NCI-H2227 (cell line): ENCODE data around the gene SLC6A9.

Source experiments
- DNase-seq: peaks from one replicate; lab custom pipeline; 2025; ENCODE audit not compliant: unreplicated experiment; lab: John Stamatoyannopoulos, UW

SLC6A9 gene

DNA sequence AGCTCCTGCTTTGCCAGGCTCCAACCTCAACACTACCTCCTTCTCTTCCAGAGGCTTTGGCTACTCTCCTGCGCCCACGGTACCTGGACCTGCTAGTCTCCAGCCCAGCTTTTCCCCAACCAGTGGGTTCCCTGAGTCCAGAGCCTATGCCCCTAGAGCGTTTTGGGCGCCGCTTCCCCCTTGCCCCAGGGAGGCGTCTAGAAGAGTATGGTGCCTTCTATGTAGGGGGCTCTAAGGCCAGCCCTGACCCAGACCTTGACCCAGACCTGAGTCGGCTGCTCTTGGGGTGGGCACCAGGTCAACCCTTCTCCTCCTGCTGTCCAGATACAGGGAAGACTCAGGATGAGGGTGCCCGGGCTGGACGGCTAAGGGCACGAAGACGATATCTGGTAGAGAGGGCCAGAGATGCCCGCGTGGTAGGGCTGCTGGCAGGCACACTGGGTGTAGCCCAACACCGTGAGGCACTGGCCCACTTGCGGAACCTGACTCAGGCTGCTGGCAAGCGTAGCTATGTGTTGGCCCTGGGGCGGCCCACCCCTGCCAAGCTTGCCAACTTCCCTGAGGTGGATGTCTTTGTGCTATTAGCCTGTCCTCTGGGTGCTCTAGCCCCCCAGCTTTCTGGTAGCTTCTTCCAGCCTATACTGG is 59.8 kb downstream of the SLC6A9 start:
- DNase-seq = no peak

DNA sequence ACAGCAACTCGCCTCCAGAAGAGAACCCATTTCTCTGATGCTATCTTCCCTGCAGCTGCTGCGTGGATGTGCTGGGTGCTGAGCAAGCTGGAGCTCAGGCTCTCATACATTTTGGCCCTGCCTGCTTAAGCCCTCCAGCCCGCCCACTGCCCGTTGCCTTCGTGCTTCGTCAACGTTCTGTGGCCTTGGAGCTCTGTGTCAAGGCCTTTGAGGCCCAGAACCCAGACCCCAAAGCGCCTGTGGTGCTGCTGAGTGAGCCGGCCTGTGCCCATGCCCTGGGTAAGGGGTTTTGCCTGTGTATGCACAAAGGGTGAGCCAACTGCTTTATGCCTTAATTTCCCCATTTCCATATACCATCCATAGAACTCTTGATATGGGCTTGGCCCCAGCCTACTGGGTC is 60.4 kb downstream of the SLC6A9 start:
- DNase-seq = no peak

DNA sequence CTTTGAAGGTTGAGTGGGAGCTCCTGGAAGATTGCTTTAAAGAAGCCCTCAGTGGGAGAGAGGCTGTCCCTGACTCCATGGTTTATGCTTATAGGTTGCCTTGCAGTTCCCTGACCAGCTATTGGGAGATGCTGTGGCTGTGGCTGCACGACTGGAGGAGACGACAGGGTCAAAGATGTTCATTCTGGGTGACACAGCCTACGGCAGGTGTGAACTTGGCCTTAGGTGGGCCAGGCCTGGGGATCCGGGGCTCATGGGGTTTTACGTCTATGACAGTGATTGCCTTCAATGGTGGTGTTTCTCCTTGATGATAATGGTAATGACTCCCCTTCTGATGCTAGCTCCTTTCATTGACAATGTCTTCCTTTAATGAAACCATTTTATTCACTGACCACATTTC is 60.8 kb downstream of the SLC6A9 start:
- DNase-seq = no peak

DNA sequence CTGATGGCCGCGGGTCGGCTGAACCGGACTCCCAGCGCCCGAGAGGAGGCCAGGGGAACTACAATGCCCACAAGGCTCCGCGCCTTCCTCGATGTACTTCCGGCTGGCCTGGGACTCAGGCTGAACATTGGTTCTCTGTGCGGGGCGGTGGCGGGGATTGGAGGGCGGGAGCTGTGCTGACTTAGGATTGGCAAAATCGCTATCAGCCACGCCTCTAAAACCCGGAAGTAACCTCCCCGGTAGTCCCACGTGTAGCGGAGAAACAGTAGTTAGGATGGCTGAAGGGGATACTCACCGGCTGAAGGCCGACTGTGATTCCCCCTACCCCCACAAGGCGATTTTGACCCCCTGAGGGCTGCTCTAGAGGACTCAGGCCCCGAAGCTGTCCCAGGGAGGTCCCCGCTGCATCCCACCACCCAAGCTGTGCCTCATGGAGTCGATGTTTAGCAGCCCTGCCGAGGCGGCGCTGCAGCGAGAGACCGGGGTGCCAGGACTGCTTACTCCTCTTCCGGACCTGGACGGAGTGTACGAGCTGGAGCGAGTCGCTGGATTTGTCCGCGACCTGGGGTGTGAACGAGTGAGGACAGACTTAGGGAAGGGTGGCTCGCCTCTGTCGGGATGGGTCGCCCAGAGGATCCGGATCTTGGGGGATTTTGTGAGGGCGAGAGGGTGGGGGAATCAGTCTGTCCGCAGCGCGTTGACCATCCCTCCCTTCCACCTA is 61.4 kb downstream of the SLC6A9 start, which contains the start of gene DPH2:
DPH2 (plus strand) TSS at position 265 of the 721 bp plus-strand sequence; CDS start at position 431, 166 bp downstream.
- DNase-seq = peak; percentile 98

DNA sequence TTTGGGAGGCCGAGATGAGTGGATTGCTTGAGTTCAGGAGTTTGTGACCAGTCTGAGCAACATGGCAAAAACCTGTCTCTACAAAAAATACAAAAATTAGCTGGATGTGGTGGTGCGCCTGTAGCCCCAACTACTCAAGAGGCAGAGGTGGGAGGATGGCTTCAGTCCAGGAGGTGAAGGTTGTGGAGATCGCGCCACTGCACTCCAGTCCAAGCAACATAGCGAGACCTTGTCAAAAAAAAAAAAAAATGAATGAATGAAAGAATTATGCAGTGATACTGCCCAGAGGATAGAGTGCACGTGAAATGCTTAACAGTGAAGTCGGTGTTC is 61.9 kb downstream of the SLC6A9 start:
- DNase-seq = no peak

DNA sequence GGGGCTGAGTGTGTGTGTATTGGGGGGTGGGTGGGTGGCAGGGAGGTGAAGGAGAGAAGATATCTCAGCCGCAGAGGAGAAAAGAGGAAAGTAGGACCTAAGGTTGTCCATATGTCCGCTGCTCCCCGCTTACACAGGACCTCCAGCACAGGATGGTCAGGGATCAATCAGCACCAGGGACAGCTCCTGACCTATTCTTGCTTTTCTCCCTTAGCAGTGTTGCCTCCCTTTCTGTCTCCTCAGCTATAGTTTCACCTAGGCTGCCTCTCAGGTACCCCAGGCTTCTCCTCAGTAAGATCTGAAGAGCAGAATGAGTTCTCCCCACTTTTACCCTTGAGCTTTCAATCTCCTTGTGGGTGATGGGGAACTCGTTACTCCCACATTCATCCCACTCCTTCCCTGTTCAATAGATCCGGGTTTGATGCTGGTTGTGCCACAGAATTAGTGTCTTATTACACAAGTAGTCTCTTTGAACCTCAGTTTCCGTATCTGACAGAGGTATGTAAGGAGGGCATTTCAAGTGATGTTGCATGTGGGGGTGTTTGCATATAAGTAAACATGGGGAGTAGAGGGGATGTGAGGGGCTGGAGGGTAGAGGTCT is 62.8 kb downstream of the SLC6A9 start:
- DNase-seq = no peak

DNA sequence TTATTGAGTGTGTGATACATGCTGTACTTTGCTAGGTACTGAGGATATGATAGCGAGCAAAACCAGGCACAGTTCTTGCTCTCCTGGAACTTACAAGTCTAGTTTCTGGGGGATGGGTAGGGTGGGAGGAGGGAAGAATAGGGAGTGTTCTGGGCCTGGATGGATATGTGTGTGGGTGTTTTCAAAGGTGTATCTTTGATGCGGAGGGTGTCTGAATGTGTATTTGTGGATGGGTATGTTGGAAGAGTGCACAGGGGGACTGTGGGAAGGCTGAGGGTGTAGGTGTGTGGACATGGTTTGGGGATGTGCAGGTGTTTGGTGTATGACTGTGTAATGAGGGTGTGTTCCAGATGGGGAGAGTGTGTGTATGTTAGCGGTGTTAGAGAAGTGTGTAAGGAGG is 65.9 kb downstream of the SLC6A9 start:
- no peak for DNase-seq

DNA sequence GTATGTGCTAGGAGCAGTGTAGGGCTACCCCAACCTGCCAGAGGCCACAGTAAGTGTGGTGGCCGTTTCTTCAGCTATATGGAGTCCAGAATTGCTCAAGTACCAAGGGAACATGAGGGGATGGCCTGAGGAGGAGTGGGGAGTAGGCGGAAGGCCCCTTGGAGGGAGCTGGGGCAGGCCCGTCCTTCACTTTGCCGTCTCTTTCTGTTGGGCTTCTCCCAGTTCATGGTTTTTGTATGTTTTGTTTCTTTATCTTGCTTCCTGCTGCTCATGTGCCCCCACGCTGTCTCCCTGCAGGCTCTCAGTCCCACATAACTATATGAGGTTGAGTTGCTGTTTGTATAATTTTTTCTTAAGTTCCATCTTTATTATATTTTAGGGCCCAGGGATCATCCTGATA is 67.4 kb downstream of the SLC6A9 start:
- DNase-seq = no peak

DNA sequence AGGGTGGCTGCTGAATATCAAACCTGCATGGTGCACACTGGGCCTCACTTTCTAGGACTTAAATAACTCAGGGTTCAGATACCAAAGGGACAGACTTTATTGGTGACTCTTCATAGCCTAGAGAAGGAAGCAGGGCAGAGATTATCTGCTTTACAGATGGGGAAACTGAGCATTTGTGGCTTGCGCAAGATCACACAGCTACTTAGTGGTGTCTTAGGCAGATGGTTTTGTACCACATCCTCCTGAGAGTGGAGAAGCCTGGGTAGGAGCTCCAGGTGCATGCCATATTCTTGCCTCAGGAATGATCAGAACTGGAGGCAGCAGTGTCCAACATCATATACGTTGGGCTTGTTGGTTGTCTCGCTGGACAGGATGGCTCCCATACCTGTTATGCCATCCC is 68.3 kb downstream of the SLC6A9 start:
- no peak for DNase-seq

DNA sequence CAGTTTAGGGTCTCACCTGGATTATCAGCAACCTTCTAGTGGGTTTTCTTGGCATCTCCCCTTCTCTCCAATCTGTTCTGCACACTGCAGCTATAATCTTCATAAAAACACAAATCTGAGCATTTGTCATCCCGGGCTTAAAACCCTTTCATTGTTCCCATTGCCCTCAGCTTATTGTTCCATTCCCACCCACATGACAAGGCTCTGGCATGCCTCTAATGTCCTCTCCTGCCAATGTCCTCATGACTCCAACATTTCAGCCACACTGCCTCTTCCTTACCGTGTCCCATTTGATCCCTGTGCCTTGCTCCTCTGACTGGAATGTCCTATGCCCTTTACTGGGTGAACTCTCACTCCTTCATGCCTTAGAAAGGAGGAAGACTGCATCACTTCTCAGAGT is 68.9 kb downstream of the SLC6A9 start:
- DNase-seq = no peak

DNA sequence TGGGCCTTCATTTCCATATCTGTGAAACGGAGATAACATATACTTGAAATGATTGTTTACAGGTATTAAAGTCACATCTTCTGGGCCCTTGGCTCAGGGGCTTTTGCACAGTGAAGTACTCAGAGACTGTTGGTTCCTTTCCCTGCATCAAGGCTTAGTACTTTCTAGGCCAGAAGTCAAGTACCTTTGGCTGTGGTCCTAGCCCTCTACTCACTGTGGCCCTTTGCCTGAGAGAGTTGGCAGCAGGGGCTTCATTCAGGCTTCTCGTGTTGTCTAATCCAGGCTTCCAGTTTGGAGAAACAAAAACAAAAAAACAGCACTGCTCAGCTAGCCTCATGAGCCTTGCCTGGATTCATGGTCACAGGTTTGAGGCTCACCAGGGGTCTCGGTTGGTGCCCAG is 69.6 kb downstream of the SLC6A9 start:
- no peak for DNase-seq

DNA sequence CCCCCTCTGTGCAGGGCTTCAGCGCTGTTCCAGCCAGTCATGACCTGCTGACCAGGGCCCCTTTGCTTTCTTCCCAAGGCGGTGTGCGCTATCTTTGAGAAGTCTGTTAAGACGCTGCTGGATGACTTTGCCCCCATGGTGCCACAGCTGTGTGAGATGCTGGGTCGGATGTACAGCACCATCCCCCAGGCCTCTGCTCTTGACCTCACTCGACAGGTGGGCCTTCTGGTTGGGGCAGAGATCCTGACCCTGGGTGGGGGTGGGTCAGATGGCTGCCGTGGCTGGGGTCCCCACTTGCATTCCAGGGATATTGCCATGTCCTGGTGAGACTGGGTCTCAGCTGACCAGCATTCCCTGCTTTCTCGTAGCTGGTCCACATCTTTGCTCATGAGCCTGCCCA is 70.5 kb downstream of the SLC6A9 start:
- no peak for DNase-seq

DNA sequence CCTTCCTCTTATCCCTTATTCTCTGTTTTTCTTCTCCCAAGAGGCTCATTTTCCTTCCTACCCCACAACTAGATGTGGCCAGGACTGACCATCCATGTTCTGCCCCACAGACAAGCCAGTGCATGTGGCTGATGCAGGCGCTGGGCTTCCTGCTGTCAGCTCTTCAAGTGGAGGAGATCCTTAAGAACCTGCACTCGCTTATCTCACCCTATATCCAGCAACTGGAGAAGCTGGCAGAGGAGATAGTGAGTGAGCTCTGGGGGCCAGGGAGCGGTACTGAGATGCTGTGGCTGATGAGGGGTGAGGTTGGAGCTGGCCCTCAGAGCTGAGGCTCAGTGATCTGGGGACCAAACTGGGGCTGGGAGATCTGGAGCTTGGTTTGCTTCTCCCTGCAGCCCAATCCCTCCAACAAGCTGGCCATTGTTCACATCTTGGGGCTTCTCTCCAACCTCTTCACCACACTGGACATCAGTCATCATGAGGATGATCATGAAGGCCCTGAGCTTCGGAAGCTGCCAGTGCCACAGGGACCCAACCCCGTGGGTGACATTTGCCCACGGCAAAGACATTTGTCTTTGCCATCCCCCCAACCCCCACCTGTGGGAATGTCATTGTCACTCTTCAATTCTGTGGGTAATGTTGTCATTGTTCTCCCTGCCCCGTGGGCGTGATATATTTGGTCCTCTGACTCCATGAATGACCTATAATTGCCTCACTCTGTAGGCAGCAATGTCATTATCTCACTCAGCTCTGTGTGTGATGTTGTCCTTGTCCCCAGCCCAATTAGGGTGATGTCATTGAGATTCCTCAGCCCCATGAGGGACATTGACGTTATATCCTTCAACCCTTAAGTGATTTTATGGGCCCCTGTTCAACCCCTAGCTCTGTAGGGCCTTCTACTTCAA is 72.7 kb downstream of the SLC6A9 start:
- peak; percentile 12 for DNase-seq

DNA sequence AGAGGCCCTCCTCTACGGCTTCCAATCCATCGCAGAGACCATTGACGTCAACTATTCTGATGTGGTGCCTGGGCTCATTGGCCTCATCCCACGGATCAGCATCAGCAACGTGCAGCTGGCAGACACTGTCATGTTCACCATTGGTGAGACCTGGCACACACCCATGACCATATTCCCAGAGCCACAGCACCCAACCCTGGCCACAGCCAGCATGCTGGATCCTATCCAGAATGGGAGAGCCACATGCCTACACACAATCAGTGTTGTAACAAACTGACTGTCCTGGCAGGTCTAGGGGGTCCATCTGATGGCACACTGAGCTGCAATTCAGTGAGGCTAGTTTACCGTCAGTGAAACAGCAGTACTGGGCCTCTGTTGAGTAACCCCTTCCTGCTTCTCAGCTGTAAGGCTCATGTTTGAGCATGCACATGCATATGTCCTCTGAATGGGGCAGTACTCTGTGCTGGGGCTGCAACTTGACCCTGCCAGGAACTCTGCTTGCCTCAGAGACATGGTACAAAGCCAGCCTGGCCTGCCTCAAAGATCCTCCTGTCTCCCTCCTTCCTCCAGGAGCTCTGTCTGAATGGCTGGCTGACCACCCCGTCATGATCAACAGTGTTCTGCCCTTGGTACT is 73.7 kb downstream of the SLC6A9 start:
- no peak for DNase-seq

DNA sequence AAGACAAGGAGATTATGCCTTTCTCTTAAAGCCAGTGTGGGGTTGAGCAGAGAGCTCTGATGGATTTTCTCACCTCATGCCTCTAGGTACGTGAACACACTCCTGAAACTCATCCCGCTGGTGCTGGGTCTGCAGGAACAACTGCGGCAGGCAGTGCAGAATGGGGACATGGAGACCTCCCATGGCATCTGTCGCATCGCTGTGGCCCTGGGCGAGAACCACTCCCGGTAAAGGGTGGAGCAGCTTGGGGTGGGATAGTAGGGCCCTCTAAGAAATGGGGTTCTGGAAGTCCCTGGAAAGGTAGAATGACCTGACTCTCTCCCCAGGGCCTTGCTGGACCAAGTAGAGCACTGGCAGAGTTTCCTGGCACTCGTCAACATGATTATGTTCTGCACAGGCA is 75.0 kb downstream of the SLC6A9 start:
- DNase-seq = no peak

DNA sequence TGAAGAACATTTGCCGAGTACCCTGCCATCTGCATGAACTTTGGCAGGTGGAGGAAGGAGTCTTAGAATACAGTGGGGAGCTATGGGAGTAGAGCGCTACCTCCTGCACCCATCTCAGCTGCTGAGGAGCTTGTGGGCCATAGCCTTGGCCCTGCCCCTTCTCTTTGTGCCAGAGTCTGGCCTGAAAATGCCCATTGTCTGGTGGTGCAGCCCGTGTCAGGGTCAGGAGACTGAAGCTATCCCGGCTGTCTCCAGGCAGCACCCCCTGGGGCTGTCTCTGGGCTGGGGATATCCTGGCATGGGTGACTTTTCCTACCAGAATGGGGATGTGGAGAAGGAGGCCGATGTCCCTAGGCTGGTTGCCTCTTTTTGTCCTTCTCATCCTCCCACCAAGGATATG is 77.2 kb downstream of the SLC6A9 start:
- DNase-seq = no peak

DNA sequence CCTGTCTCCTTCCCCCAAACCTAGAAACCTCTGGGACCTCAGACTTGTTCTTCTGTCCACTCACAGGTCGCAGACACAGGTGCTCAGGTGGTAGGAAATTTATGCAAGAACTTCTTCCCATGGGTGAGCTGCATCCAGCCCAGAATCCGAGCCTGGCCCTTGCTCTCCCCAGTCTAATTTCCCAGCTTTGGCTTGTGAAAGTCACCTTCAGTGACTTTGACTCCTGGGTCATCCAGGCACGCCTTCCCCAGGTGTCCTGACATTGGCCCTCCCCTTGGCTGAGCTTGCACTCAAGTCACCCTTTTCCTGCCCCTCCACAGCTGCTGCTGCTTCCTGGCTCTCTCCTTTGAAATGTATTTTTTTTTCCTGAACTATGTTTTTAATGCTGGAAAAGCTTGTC is 77.9 kb downstream of the SLC6A9 start:
- peak; percentile 39 for DNase-seq

DNA sequence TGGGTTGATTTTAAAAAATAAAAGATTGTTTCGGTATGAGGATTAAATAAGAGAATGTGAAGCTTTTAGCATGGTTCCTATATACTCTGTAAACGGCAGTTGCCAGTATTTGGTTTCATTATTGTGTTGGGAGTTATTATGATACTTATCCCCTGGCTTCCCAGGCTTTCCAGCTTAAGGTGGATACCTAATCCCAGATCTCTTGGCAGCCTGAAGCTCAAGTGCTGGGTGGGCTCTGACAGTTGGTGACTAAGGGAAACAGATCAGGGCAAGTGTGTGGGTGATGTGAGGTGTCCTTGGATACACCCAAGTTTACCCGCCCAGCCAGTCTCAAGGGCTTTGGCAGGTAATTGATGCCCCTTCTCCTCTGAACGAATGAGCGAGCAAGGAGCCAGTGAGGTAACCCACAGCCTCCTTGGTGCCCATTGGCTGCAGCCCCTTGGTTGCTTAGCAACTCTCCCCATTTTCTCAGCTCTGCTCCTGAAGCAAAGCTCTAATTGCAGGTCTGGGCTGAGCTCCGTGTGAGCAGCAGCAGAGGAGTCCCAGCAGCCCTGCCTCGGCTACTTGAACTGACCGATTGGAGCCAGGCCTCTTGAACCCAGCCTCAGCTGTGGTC is 78.4 kb downstream of the SLC6A9 start:
- peak; percentile 99 for DNase-seq

DNA sequence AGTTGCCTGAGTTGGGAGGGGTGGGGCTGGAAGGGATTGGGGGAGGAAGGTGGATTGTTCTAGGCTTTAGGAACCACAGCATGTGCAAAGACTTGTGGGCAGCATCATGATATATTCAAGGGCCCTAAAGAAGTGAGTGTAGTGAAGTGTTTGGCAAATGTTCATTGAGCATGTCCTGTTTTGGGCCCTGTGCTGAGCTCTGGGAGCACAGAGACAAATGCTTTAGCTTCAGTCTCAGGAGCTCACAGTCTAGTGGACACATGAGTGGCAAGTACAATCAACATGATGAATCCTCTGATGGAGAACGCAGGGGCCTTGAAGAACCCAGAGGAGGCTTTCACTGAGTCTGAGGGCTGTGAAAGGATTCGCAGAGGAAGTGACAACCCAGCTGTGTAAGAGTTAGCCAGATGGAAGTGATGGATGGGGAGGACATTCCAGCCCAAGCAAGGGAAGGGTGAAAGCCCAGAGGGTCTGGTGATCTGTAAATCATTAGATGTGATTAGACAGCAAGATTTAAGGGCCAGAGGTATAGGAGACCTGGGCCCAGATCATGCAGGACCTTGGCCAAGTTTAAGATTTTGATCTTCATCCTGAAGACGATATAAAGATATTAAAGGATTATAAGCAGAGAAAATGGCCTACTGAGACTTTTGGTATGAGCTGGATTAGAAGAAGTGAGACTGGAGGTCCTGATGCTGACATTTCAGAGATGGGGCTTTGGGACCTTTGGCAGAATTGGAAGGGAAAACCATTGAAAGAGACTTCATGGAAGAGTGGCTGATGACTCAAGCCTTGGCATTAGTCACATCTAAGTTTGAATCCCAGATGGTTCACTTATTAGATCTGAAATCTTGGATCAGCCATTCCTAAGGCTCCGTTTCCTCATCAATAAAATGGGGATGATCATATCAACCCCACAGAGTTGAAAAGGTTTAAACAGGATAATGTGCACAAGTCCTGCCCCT is 80.0 kb downstream of the SLC6A9 start:
- no peak for DNase-seq
